Calu3 (cell line): ENCODE measurements around the gene PTPRO. TPM values are rescaled to one million over a fixed set of nuclear protein-coding genes. Genes with fewer than 3 reads are reported as not detected.

Experiments
- BruUV-seq: library from RNA; stranded (reverse); fragments of 400-500 nt; replicated peaks from 2 replicates; lab custom pipeline; 2021; lab: Mats Ljungman, UMichigan
- CTCF ChIA-PET: fragments of 300-600 bp; sonication (Branson Sonifier 250); formaldehyde crosslinking; loops from one replicate; lab custom pipeline; 2022; ENCODE audit warnings: antibody characterized with exemption; lab: Charles Lee
- DNase-seq: peaks from one replicate; pipeline ENCODE4 v3.0.0; 2022
- H3K27ac Mint-ChIP-seq: one replicate; pipeline ENCODE4 v1.8.0; 2022; ENCODE audit warnings: mixed read lengths; ENCODE audit not compliant: unreplicated experiment
- H3K27me3 Mint-ChIP-seq: one replicate; pipeline ENCODE4 v1.8.0; 2022; ENCODE audit warnings: mixed read lengths; ENCODE audit not compliant: unreplicated experiment
- H3K36me3 Mint-ChIP-seq: one replicate; pipeline ENCODE4 v1.8.0; 2022; ENCODE audit warnings: mild to moderate bottlenecking, moderate library complexity, mixed read lengths; ENCODE audit not compliant: insufficient read depth, unreplicated experiment
- H3K4me1 Mint-ChIP-seq: one replicate; pipeline ENCODE4 v1.8.0; 2022; ENCODE audit warnings: mild to moderate bottlenecking, low read depth, mixed read lengths; ENCODE audit not compliant: unreplicated experiment
- H3K4me3 Mint-ChIP-seq: one replicate; pipeline ENCODE4 v1.8.0; 2022; ENCODE audit warnings: mild to moderate bottlenecking, low read depth, moderate library complexity, mixed read lengths; ENCODE audit not compliant: unreplicated experiment
- H3K9me3 Mint-ChIP-seq: one replicate; pipeline ENCODE4 v1.8.0; 2022; ENCODE audit warnings: low read depth, mixed read lengths; ENCODE audit not compliant: unreplicated experiment
- intact Hi-C: fragments of 100-400 bp; cut with micrococcal nuclease; formaldehyde crosslinking; loops from one replicate; pipeline ENCODE4 v1.10.0; 2022; ENCODE audit not compliant: unreplicated experiment
- total RNA-seq: library from RNA; stranded (reverse); gene quantifications from 2 replicates; pipeline ENCODE4 v1.2.3, GENCODE V29; 2022
- TF ChIP-seq, protein P1 (sequence below): fragments of 200-600 bp; IDR thresholded peaks from one replicate; pipeline ENCODE4 v1.8.0; 2022; ENCODE audit warnings: antibody characterized with exemption; ENCODE audit not compliant: unreplicated experiment

PTPRO gene
- total RNA-seq, 1 experiment from 2014 or later = not detected

GRCh38 chr12:15534322-15534721 lies 212.0 kb downstream of the PTPRO start:
- no peaks in the 10 kb centered on the region for H3K27me3 Mint-ChIP-seq
- H3K27ac Mint-ChIP-seq = no peak overlapping the region
- no peak overlapping the region for H3K4me3 Mint-ChIP-seq
- no TSS peak for BruUV-seq
- CTCF ChIA-PET = interaction anchor here (1.0 to 1.2 kb wide), 3 partner anchors 50 to 322 kb away, joined by 3 to 4 read pairs (median 3); no protein-coding TSS in a partner anchor
- no peak for DNase-seq
- no peaks in the 10 kb centered on the region for H3K36me3 Mint-ChIP-seq
- intact Hi-C loops = loop anchor here (5.0 kb wide), 1 partner anchor 363 kb away; no protein-coding TSS in a partner anchor
- H3K4me1 Mint-ChIP-seq = peaks cover 8% of the 10 kb centered on the region
- H3K9me3 Mint-ChIP-seq = no peaks in the 10 kb centered on the region
- TF ChIP-seq, protein P1, sequence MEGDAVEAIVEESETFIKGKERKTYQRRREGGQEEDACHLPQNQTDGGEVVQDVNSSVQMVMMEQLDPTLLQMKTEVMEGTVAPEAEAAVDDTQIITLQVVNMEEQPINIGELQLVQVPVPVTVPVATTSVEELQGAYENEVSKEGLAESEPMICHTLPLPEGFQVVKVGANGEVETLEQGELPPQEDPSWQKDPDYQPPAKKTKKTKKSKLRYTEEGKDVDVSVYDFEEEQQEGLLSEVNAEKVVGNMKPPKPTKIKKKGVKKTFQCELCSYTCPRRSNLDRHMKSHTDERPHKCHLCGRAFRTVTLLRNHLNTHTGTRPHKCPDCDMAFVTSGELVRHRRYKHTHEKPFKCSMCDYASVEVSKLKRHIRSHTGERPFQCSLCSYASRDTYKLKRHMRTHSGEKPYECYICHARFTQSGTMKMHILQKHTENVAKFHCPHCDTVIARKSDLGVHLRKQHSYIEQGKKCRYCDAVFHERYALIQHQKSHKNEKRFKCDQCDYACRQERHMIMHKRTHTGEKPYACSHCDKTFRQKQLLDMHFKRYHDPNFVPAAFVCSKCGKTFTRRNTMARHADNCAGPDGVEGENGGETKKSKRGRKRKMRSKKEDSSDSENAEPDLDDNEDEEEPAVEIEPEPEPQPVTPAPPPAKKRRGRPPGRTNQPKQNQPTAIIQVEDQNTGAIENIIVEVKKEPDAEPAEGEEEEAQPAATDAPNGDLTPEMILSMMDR = no peak

- H3K4me1 Mint-ChIP-seq = peaks cover 8% of the 10 kb centered on the region
- no peaks in the 10 kb centered on the region for H3K36me3 Mint-ChIP-seq
- no TSS peak for BruUV-seq
- CTCF ChIA-PET = interaction anchor here (0.6 to 1.2 kb wide), 4 partner anchors 50 to 322 kb away, joined by 3 to 4 read pairs (median 3); no protein-coding TSS in a partner anchor
- no peak overlapping the region for H3K4me3 Mint-ChIP-seq
- H3K27me3 Mint-ChIP-seq = no peaks in the 10 kb centered on the region
- no peaks in the 10 kb centered on the region for H3K9me3 Mint-ChIP-seq
- no peak for DNase-seq
- no peak overlapping the region for H3K27ac Mint-ChIP-seq
- intact Hi-C loops = loop anchor here (5.0 kb wide), 1 partner anchor 362 kb away; no protein-coding TSS in a partner anchor
- TF ChIP-seq, protein P1 = no peak
These were observed 212.6 kb downstream of the PTPRO start for GRCh38 chr12:15534874-15535273.

DNA sequence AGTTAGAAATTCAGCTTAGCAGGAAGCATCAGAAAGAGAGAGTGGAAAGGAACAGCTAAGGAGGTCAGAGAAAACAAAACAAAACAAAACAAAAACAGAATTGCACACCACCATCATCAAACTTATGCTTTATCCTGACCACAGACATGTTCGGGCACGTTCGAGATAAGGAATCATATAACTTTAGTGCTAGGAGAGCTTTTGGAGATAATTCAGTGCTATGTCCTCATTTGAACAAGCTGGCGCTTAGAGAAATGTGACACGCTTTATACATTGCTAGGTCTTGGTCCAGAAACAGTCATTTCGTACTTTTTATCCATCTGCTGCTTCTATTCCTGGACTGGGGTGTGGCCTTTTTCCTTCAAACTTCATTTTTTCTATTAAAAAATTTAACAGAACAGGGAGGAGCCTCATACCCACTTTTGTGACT lies 213.1 kb downstream of the PTPRO start:
- no peaks in the 10 kb centered on the region for H3K9me3 Mint-ChIP-seq
- TF ChIP-seq, protein P1 = no peak
- peaks cover 8% of the 10 kb centered on the region for H3K4me1 Mint-ChIP-seq
- H3K27ac Mint-ChIP-seq = no peak overlapping the region
- no peak overlapping the region for H3K4me3 Mint-ChIP-seq
- intact Hi-C loops = no loop called here
- no TSS peak for BruUV-seq
- H3K27me3 Mint-ChIP-seq = no peaks in the 10 kb centered on the region
- DNase-seq = no peak
- CTCF ChIA-PET = interaction anchor here (0.6 to 1.2 kb wide), 3 partner anchors 178 to 321 kb away, joined by 3 read pairs; no protein-coding TSS in a partner anchor
- H3K36me3 Mint-ChIP-seq = no peaks in the 10 kb centered on the region

DNA sequence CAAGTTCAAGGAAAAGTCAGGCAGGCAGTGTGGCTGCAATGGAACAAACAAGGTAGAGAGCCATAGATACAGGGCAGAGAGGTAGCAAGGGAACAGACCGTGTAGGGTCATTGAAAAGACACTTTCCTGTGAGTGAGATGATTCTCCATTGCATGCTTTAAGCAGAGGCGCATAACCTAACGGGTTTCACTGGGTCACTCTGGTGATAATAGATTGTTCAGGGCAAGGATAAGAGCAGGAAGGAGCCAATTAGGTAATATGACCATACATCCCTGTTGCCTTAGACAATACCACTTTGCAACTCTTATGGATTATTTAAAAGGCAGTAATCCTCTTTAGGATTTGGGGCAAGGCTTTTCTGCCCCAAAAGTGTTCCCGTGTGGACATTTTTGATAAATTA lies 214.1 kb downstream of the PTPRO start:
- H3K27ac Mint-ChIP-seq = no peak overlapping the region
- no peak for DNase-seq
- H3K4me3 Mint-ChIP-seq = no peak overlapping the region
- intact Hi-C loops = no loop called here
- no peaks in the 10 kb centered on the region for H3K9me3 Mint-ChIP-seq
- no peaks in the 10 kb centered on the region for H3K36me3 Mint-ChIP-seq
- BruUV-seq = no TSS peak
- peaks cover 8% of the 10 kb centered on the region for H3K4me1 Mint-ChIP-seq
- CTCF ChIA-PET = no interaction called here
- H3K27me3 Mint-ChIP-seq = no peaks in the 10 kb centered on the region
- TF ChIP-seq, protein P1 = no peak
